SK-N-SH (cell line): Measurements from ENCODE around the gene C14orf39. TPM values are rescaled to one million over a fixed set of nuclear protein-coding genes. Genes with fewer than 3 reads are reported as not detected.

Experiments
- CTCF ChIA-PET: fragments of 300-600, 350-600 bp; formaldehyde crosslinking; extraction: SDS; loops from one replicate; lab custom pipeline; 2021; lab: Yijun Ruan, JAX
- POLR2A ChIA-PET: fragments of 350-600 bp; sonication (Branson Sonifier 250); formaldehyde crosslinking; extraction: SDS; loops from one replicate; lab custom pipeline; 2020; ENCODE audit warnings: antibody characterized with exemption, inconsistent platforms; lab: Yijun Ruan, JAX
- DNase-seq: peaks from one replicate; pipeline ENCODE4 v3.0.0; 2012
- H2AFZ ChIP-seq: fragments of 200-600 bp; sonication (generic); 2 replicates; pipeline ENCODE4 v1.8.1; 2016; ENCODE audit warnings: antibody characterized with exemption, mild to moderate bottlenecking, low read depth
- H3F3A ChIP-seq: fragments of 200-600 bp; sonication (generic); replicated peaks from 2 replicates; pipeline ENCODE3; 2016; ENCODE audit warnings: antibody characterized with exemption, mild to moderate bottlenecking; ENCODE audit not compliant: insufficient read depth
- H3K27ac ChIP-seq, 2 experiments: fragments of 200-500 bp in 1 of 2; fragments of 200-600 bp in 1 of 2; sonication (Bioruptor generic) in 1 of 2; sonication (generic), shearing (Covaris generic) in 1 of 2; 2 replicates each; pipeline versions ENCODE4 v1.5.1 to v1.6.1; 2014 to 2016; ENCODE audit warnings: low read depth in 2 of 2, inconsistent platforms in 1 of 2, low read length in 1 of 2, mild to moderate bottlenecking in 1 of 2, mixed read lengths in 1 of 2
- H3K27me3 ChIP-seq: fragments of 200-600 bp; sonication (generic), shearing (Covaris generic); 2 replicates; pipeline ENCODE4 v1.6.1; 2016; ENCODE audit warnings: mixed run types; ENCODE audit not compliant: insufficient read depth
- H3K36me3 ChIP-seq, 2 experiments: fragments of 200-500 bp in 1 of 2; fragments of 200-600 bp in 1 of 2; sonication (Bioruptor generic) in 1 of 2; sonication (generic) in 1 of 2; replicated peaks in 1 of 2; 2 replicates each; pipeline versions ENCODE3 to v1.5.1; 2014 to 2016; ENCODE audit warnings: low read length in 1 of 2, mild to moderate bottlenecking in 1 of 2; ENCODE audit not compliant: insufficient read depth in 2 of 2, control insufficient read depth in 1 of 2
- H3K4me1 ChIP-seq, 2 experiments: fragments of 200-500 bp in 1 of 2; fragments of 200-600 bp in 1 of 2; sonication (Bioruptor generic) in 1 of 2; sonication (generic), shearing (Covaris generic) in 1 of 2; 2 replicates each; pipeline versions ENCODE4 v1.5.1 to v1.6.1; 2014 to 2016; ENCODE audit warnings: low read depth in 1 of 2, low read length in 1 of 2, mixed run types in 1 of 2; ENCODE audit not compliant: insufficient read depth in 2 of 2, control insufficient read depth in 1 of 2
- H3K4me2 ChIP-seq: fragments of 200-600 bp; sonication (generic), shearing (Covaris generic); 2 replicates; pipeline ENCODE4 v1.6.1; 2017; ENCODE audit warnings: mixed run types
- H3K4me3 ChIP-seq, 2 experiments: fragments of 200-500 bp in 1 of 2; fragments of 200-600 bp in 1 of 2; sonication (Bioruptor generic) in 1 of 2; sonication (generic), shearing (Covaris generic) in 1 of 2; 2 replicates each; pipeline versions ENCODE4 v1.5.1 to v1.8.1; 2014 to 2016; ENCODE audit warnings: low read depth in 2 of 2, inconsistent platforms in 1 of 2, low read length in 1 of 2, mild to moderate bottlenecking in 1 of 2, mixed read lengths in 1 of 2, moderate library complexity in 1 of 2
- H3K79me2 ChIP-seq: fragments of 200-600 bp; sonication (generic); 2 replicates; pipeline ENCODE4 v1.8.1; 2017; ENCODE audit warnings: mild to moderate bottlenecking; ENCODE audit not compliant: insufficient read depth
- H3K9ac ChIP-seq: fragments of 200-600 bp; sonication (generic); 2 replicates; pipeline ENCODE4 v1.6.1; 2017; ENCODE audit warnings: mixed run types
- H3K9me2 ChIP-seq: fragments of 200-600 bp; sonication (generic); 2 replicates; pipeline ENCODE4 v1.6.1; 2017; ENCODE audit warnings: mixed run types
- H3K9me3 ChIP-seq: fragments of 200-600 bp; sonication (generic); 2 replicates; pipeline ENCODE4 v1.6.1; 2017; ENCODE audit warnings: mixed run types, mild to moderate bottlenecking, moderate library complexity
- H4K20me1 ChIP-seq: fragments of 200-600 bp; sonication (generic); 2 replicates; pipeline ENCODE4 v1.6.1; 2017; ENCODE audit warnings: mild to moderate bottlenecking, mixed run types; ENCODE audit not compliant: insufficient read depth
- CTCF ChIP-seq: fragments of 200-600 bp; sonication (generic); IDR thresholded peaks from 2 replicates; pipeline ENCODE4 v1.6.1; 2017; ENCODE audit warnings: antibody characterized with exemption, mild to moderate bottlenecking, moderate library complexity
- EP300 ChIP-seq, 2 experiments: IDR thresholded peaks; 2 replicates each; pipeline versions ENCODE4 v1.4.0 to v1.6.1; 2012; ENCODE audit warnings: borderline replicate concordance in 1 of 2, low read depth in 1 of 2, low read length in 1 of 2
- MAX ChIP-seq: IDR thresholded peaks from 2 replicates; pipeline ENCODE4 v1.4.0; 2012; ENCODE audit warnings: low read depth
- MXI1 ChIP-seq: IDR thresholded peaks from 2 replicates; pipeline ENCODE4 v1.6.1; 2012; ENCODE audit warnings: mild to moderate bottlenecking, low read depth, low read length, improper control_type of control experiment
- POLR2AphosphoS5 ChIP-seq: IDR thresholded peaks from 2 replicates; pipeline ENCODE4 v1.6.1; 2012; ENCODE audit warnings: low read depth, low read length
- RAD21 ChIP-seq: IDR thresholded peaks from 2 replicates; pipeline ENCODE4 v1.6.1; 2012; ENCODE audit warnings: mild to moderate bottlenecking, low read length
- SIN3A ChIP-seq: IDR thresholded peaks from 2 replicates; pipeline ENCODE4 v1.6.1; 2012; ENCODE audit warnings: low read depth, mild to moderate bottlenecking, low read length, moderate library complexity, borderline replicate concordance
- SMC3 ChIP-seq: IDR thresholded peaks from 2 replicates; pipeline ENCODE4 v1.6.1; 2012; ENCODE audit warnings: low read depth, low read length, improper control_type of control experiment
- TAF1 ChIP-seq: IDR thresholded peaks from 2 replicates; pipeline ENCODE4 v1.6.1; 2012; ENCODE audit warnings: low read depth, mild to moderate bottlenecking, low read length, moderate library complexity, borderline replicate concordance
- TCF12 ChIP-seq: IDR thresholded peaks from 2 replicates; pipeline ENCODE4 v1.4.0; 2012
- USF1 ChIP-seq: IDR thresholded peaks from 2 replicates; pipeline ENCODE4 v1.4.0; 2012; ENCODE audit warnings: low read depth, borderline replicate concordance
- WGBS: methylation state at CpG from one replicate; pipeline ENCODE4 v1.1.6; 2017; ENCODE audit warnings: low lambda C conversion rate; 5-methylcytosine and 5-hydroxymethylcytosine counted together
- polyA plus RNA-seq, 3 experiments: library from polyadenylated mRNA; depleted of rRNA; stranded (reverse); fragments of >200 nt; gene quantifications; 2 replicates each; pipeline ENCODE4 v1.2.3, GENCODE V29; 2012

C14orf39 gene
- polyA plus RNA-seq, 1 of the 3 experiments (the other 2 are of a cell fraction), result 0.13 TPM

GRCh38 chr14:60515511-60516289 lies 29.8 kb upstream of the C14orf39 start:
- H3K4me1 ChIP-seq, result peaks cover 0 to 2% of the 10 kb centered on the region in 2 experiments; a peak in 1 of 4 replicates
- no peak for TF ChIP-seq TCF12
- TF ChIP-seq USF1, result no peak
- TF ChIP-seq TAF1, result no peak
- TF ChIP-seq, all 33 proteins: peak for 0
- Histone ChIP-seq H4K20me1 (no peaks in the 10 kb centered on the region), H3K27me3 (peaks cover 39% of the 10 kb centered on the region), H3K27ac (no peak overlapping the region), H3K9me3 (no peaks in the 10 kb centered on the region), H3K36me3 (no peaks in the 10 kb centered on the region), H3K4me2 (no peak overlapping the region), H3K79me2 (no peaks in the 10 kb centered on the region), H2AFZ (no peak overlapping the region), H3F3A (no peaks in the 10 kb centered on the region), H3K9ac (no peak overlapping the region), H3K4me3 (no peak overlapping the region), H3K9me2 (no peaks in the 10 kb centered on the region)
- WGBS, result 91% methylated on average over 31 of the region's 66 CpGs
- POLR2A ChIA-PET, result interaction anchor here (0.6 kb wide), 1 partner anchor 435 kb away, joined by 3 read pairs; no protein-coding TSS in a partner anchor
- no peak for DNase-seq
- CTCF ChIA-PET, result interaction anchor here (0.6 to 3.0 kb wide), 9 partner anchors 9 to 184 kb away, joined by 3 to 18 read pairs (median 5); no protein-coding TSS in a partner anchor

GRCh38 chr14:60514741-60515491 lies 29.1 kb upstream of the C14orf39 start:
- Histone ChIP-seq H3K9ac (peak overlapping the region; percentile 28; the same call in 1 of the 2 replicates), H3K27ac (no peak overlapping the region), H4K20me1 (no peaks in the 10 kb centered on the region), H3K4me1 (peaks cover 0 to 9% of the 10 kb centered on the region in 2 experiments; a peak in 1 of 4 replicates), H3K9me3 (no peaks in the 10 kb centered on the region), H3F3A (no peaks in the 10 kb centered on the region), H3K36me3 (no peaks in the 10 kb centered on the region), H3K4me2 (peak overlapping the region; percentile 95), H3K9me2 (no peaks in the 10 kb centered on the region), H2AFZ (peak overlapping the region; percentile 88), H3K4me3 (peak overlapping the region; percentile 62 to 77), H3K27me3 (peaks cover 47% of the 10 kb centered on the region), H3K79me2 (no peaks in the 10 kb centered on the region)
- CTCF ChIA-PET, result interaction anchor here (0.6 to 3.0 kb wide), 10 partner anchors 8 to 183 kb away, joined by 3 to 18 read pairs (median 4); no protein-coding TSS in a partner anchor
- WGBS, result 12% methylated on average over 22 of the region's 79 CpGs
- DNase-seq, result peak; percentile 90
- POLR2A ChIA-PET, result interaction anchor here (0.6 kb wide), 1 partner anchor 434 kb away, joined by 3 read pairs; no protein-coding TSS in a partner anchor
- TF ChIP-seq RAD21 (peak; percentile 25; the same call in 1 of the 2 replicates), MXI1 (peak; percentile 35), SIN3A (no peak), CTCF (peak; percentile 56), MAX (0 out of 2 replicates have a peak, but pooled peaks have one; percentile 11), EP300 (IDR thresholded peaks at IDR 0.05; ENCODE audit: borderline replicate concordance in 1 of 2, low read depth in 1 of 2, low read length in 1 of 2) (peak in 1 of 2 experiments; percentile 3; a peak in 1 of 4 replicates), POLR2AphosphoS5 (no peak), SMC3 (peak; percentile 21; the same call in 1 of the 2 replicates)
